HEK293 (cell line): ENCODE results near the gene EVC2.

ENCODE experiments used
- CTCF ChIA-PET: fragments of 350-600 bp; formaldehyde crosslinking; extraction: SDS; loops from one replicate; lab custom pipeline; 2021; ENCODE audit warnings: antibody characterized with exemption; lab: Yijun Ruan, JAX
- POLR2A ChIA-PET: fragments of 300-600 bp; formaldehyde crosslinking; extraction: SDS; loops from one replicate; lab custom pipeline; 2020; ENCODE audit warnings: antibody characterized with exemption, inconsistent platforms; lab: Yijun Ruan, JAX
- H3K27ac ChIP-seq: fragments of 200-500 bp; sonication (Bioruptor generic); 2 replicates; pipeline ENCODE4 v1.5.1; 2014; ENCODE audit warnings: low read depth, low read length, control low read depth, inconsistent platforms; ENCODE audit errors: extremely low read depth
- H3K36me3 ChIP-seq, 2 experiments: fragments of 200-500 bp in 1 of 2; sonication (Bioruptor generic) in 1 of 2; 1 replicate in 1 of 2; 2 replicates in 1 of 2; pipeline ENCODE4 v1.5.1; 2014 to 2017; ENCODE audit warnings: inconsistent platforms in 2 of 2, low read length in 2 of 2; ENCODE audit not compliant: control insufficient read depth in 2 of 2, insufficient read depth in 1 of 2
- H3K4me1 ChIP-seq: fragments of 200-500 bp; sonication (Bioruptor generic); 2 replicates; pipeline ENCODE4 v1.5.1; 2014; ENCODE audit warnings: mild to moderate bottlenecking, low read length, inconsistent platforms; ENCODE audit not compliant: control insufficient read depth, insufficient read depth
- H3K4me3 ChIP-seq: 2 replicates; pipeline ENCODE4 v1.5.1; 2011; ENCODE audit warnings: low read depth, mild to moderate bottlenecking, control low read depth, low read length, moderate library complexity
- H3K9me3 ChIP-seq: fragments of 200-500 bp; sonication (Bioruptor generic); 2 replicates; pipeline ENCODE4 v1.5.1; 2014; ENCODE audit warnings: low read depth, low read length, inconsistent platforms; ENCODE audit not compliant: control insufficient read depth, insufficient read depth
- ATF2 ChIP-seq: fragments of 450-650 bp; formaldehyde crosslinking; IDR thresholded peaks from 2 replicates; pipeline ENCODE4 v1.5.1; 2016; ENCODE audit warnings: missing biosample characterization, missing genetic modification characterization, low read depth
- KLF1 ChIP-seq: fragments of 450-650 bp; formaldehyde crosslinking; IDR thresholded peaks from 2 replicates; pipeline ENCODE4 v1.5.1; 2016; ENCODE audit warnings: missing biosample characterization, missing genetic modification characterization
- SALL2 ChIP-seq: fragments of 450-650 bp; formaldehyde crosslinking; IDR thresholded peaks from 2 replicates; pipeline ENCODE4 v1.5.0; 2017; ENCODE audit warnings: missing biosample characterization, mild to moderate bottlenecking, missing genetic modification characterization, borderline replicate concordance
- SP7 ChIP-seq: fragments of 450-650 bp; formaldehyde crosslinking; IDR thresholded peaks from 2 replicates; pipeline ENCODE4 v1.5.1; 2016; ENCODE audit warnings: missing biosample characterization, missing genetic modification characterization
- ZBTB26 ChIP-seq: fragments of 450-650 bp; formaldehyde crosslinking; optimal IDR thresholded peaks from 2 replicates; pipeline ENCODE3; 2016; ENCODE audit warnings: missing biosample characterization, mild to moderate bottlenecking, missing genetic modification characterization
- ZNF169 ChIP-seq: fragments of 450-650 bp; formaldehyde crosslinking; IDR thresholded peaks from 2 replicates; pipeline ENCODE4 v1.5.1; 2016; ENCODE audit warnings: missing biosample characterization, missing genetic modification characterization
- ZNF26 ChIP-seq: fragments of 450-650 bp; formaldehyde crosslinking; IDR thresholded peaks from 2 replicates; pipeline ENCODE4 v1.5.1; 2016; ENCODE audit warnings: missing biosample characterization, missing genetic modification characterization
- ZNF394 ChIP-seq: fragments of 450-650 bp; formaldehyde crosslinking; IDR thresholded peaks from 2 replicates; pipeline ENCODE4 v1.5.1; 2016; ENCODE audit warnings: missing biosample characterization, missing genetic modification characterization, mild to moderate bottlenecking, moderate library complexity, borderline replicate concordance
- ZNF423 ChIP-seq: fragments of 450-650 bp; formaldehyde crosslinking; IDR thresholded peaks from 2 replicates; pipeline ENCODE4 v1.5.1; 2016; ENCODE audit warnings: missing biosample characterization, missing genetic modification characterization
- ZSCAN5A ChIP-seq: fragments of 450-650 bp; formaldehyde crosslinking; IDR thresholded peaks from 2 replicates; pipeline ENCODE4 v1.5.1; 2016; ENCODE audit warnings: missing biosample characterization, missing genetic modification characterization
- TF ChIP-seq, protein P1 (sequence below): fragments of 450-650 bp; formaldehyde crosslinking; IDR thresholded peaks from 2 replicates; pipeline ENCODE4 v1.5.1; 2016; ENCODE audit warnings: missing biosample characterization, missing genetic modification characterization

Gene EVC2

GRCh38 chr4:5631352-5632065, 76.8 kb downstream of the EVC2 start:
- TF ChIP-seq SALL2 (tag by site-specific recombination) (no peak), ZNF394 (tag by site-specific recombination) (no peak), KLF1 (tag by site-specific recombination) (no peak), ATF2 (no peak), ZNF423 (tag by site-specific recombination) (no peak), ZBTB26 (tag by site-specific recombination) (no peak)
- ChIA-PET CTCF (no interaction called here), POLR2A (no interaction called here)
- Histone ChIP-seq H3K9me3 (no peaks in the 10 kb centered on the region), H3K4me3 (no peak overlapping the region), H3K36me3 (no peaks in the 10 kb centered on the region), H3K27ac (no peak overlapping the region), H3K4me1 (no peaks in the 10 kb centered on the region)

GRCh38 chr4:5630762-5631161, 77.6 kb downstream of the EVC2 start:
- Histone ChIP-seq H3K4me1 (no peaks in the 10 kb centered on the region), H3K9me3 (no peaks in the 10 kb centered on the region), H3K27ac (no peak overlapping the region)
- ChIA-PET CTCF (no interaction called here), POLR2A (no interaction called here)
- TF ChIP-seq, protein P1, sequence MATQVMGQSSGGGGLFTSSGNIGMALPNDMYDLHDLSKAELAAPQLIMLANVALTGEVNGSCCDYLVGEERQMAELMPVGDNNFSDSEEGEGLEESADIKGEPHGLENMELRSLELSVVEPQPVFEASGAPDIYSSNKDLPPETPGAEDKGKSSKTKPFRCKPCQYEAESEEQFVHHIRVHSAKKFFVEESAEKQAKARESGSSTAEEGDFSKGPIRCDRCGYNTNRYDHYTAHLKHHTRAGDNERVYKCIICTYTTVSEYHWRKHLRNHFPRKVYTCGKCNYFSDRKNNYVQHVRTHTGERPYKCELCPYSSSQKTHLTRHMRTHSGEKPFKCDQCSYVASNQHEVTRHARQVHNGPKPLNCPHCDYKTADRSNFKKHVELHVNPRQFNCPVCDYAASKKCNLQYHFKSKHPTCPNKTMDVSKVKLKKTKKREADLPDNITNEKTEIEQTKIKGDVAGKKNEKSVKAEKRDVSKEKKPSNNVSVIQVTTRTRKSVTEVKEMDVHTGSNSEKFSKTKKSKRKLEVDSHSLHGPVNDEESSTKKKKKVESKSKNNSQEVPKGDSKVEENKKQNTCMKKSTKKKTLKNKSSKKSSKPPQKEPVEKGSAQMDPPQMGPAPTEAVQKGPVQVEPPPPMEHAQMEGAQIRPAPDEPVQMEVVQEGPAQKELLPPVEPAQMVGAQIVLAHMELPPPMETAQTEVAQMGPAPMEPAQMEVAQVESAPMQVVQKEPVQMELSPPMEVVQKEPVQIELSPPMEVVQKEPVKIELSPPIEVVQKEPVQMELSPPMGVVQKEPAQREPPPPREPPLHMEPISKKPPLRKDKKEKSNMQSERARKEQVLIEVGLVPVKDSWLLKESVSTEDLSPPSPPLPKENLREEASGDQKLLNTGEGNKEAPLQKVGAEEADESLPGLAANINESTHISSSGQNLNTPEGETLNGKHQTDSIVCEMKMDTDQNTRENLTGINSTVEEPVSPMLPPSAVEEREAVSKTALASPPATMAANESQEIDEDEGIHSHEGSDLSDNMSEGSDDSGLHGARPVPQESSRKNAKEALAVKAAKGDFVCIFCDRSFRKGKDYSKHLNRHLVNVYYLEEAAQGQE (tag by site-specific recombination) = 0 out of 2 replicates have a peak, but pooled peaks have one; percentile 30
- no peak for TF ChIP-seq SP7 (tag by site-specific recombination)
- TF ChIP-seq, all 188 proteins: peak for 1
- H3K4me3 ChIP-seq = no peak overlapping the region
- H3K36me3 ChIP-seq = no peaks in the 10 kb centered on the region

DNA sequence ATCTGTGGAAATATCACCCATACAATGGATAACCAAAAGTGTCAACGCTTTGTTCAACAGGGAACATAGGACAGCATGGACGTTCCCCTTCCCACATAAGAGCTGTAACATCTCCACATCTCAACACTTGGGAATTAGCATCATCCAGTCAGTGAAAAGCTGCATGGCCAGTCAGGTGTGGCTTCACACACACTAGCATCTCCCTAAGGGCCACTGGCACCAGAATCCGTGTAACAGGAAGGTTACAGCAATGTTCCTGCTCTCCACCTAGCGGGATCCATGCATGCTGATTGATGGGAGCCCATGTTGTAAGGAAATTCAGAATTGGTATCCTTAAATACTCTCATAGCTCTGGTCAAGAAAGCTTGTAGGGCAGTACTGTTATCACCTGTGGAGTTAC, 78.8 kb downstream of the EVC2 start:
- ChIA-PET CTCF (no interaction called here), POLR2A (no interaction called here)
- no peaks in the 10 kb centered on the region for H3K9me3 ChIP-seq
- no peak for TF ChIP-seq ZNF26 (tag by site-specific recombination)
- TF ChIP-seq ZNF169 (tag by site-specific recombination) = no peak
- no peak for TF ChIP-seq ZSCAN5A
- TF ChIP-seq SALL2 (tag by site-specific recombination) = no peak
- no peaks in the 10 kb centered on the region for H3K36me3 ChIP-seq
- H3K4me3 ChIP-seq = no peak overlapping the region
- H3K27ac ChIP-seq = no peak overlapping the region
- H3K4me1 ChIP-seq = no peaks in the 10 kb centered on the region
